COLO668 (cell line): ENCODE measurements around the gene KIF21B.
"Not testable (repeated sequence)": the region's sequence is repeated elsewhere in the genome, so short reads cannot be mapped to it uniquely, and the experiment has no call there.

ENCODE experiments used
- DNase-seq: peaks from one replicate; lab custom pipeline; 2025; ENCODE audit not compliant: unreplicated experiment; lab: John Stamatoyannopoulos, UW

The KIF21B gene

DNA sequence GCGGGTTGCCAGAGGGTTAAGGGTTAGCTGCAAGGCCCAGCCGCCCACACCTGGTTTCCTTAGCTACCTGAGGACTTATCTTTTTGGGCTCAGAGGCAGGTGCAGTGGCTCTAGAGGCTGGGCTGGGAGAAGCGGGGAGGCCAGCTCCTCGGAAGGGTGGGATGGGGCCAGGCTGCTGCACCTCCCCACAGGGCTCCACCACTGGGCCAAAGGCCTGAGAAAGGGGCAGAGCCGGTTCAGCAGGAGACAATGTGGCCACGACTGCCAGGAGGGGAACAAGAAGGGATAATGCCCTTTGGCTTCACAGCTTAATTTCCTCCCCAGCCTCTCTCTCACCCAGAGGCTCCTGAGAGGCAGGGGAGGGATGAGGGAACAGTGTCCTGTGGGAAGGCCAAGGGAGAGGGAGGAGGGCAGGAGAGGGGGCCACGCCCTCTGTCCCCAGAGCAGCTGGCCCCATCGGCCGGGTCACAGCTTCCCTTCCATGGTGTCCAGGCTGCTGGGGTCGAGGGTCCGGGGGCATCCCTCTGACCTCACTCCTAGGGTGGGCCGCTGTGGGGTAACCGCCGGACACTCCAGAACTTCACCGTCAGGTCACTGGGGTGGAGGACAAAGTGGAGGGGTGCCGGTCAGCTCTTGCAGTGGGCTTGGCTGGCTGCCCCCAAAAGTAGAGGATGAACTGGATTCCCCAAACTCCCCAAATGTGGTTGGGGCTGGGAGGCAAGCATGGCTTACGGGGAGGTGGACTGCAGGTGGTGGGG, 50.4 kb downstream of the KIF21B start:
- no peak for DNase-seq

DNA sequence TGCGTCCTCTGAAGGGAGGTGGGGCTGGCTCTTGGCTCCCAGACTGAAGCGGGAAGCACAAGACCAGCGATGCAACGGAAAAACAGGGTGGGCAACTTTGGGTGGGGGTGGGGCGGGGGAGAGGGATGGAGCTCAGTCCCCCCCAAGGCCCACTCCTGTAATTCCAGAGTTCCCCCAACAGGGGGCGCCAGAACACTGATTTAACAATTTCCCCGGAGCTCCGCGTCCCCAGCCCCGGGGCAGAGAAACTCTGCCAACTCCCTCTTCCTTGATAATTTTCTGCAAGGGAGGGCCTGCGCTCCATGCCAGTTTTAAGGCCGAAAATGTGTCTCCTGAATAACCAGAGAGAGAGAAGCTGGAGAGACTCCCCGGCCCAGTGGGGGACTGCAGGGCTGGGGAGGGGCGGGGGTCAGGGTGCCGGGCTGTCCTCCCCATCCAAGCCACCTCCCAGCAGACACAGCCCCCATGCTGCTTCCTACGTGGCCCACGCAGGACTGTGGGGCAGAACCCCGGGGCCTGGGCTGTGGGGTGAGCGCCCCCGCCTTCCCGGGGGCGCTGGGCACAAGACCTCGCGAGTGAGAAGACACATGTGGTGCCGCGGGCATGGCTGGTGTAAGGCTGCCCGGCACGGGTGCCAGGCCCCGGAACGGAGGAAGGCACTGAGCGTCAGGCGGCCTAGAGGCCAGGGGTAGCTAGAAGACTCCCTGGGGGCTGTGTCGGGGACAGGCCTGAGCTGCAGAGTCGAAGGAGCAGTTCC, 51.4 kb downstream of the KIF21B start:
- peak; percentile 63 for DNase-seq

DNA sequence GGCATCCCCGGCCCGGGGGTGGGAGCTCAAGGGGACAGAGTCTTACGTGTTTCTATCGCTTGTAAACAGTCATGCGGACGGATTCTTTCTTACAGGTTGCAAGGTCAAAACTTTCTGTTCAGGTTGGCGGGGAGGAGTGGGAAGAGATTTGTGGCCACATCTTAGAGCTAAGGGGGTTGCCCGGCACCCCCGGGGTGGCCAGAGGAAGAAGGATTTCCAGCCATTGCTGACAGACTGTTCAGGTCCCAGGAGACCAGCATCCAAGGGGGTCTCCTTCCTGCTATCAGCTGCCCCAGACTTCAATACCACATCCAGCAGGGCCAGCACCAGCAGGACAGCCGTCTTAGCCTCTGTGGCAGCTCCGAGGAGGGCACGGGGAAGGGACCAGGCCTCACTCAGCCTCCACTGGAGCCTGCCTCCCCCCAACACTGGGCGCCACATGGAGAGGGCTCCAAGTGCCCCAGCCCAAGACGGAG, 52.0 kb downstream of the KIF21B start:
- no peak for DNase-seq

DNA sequence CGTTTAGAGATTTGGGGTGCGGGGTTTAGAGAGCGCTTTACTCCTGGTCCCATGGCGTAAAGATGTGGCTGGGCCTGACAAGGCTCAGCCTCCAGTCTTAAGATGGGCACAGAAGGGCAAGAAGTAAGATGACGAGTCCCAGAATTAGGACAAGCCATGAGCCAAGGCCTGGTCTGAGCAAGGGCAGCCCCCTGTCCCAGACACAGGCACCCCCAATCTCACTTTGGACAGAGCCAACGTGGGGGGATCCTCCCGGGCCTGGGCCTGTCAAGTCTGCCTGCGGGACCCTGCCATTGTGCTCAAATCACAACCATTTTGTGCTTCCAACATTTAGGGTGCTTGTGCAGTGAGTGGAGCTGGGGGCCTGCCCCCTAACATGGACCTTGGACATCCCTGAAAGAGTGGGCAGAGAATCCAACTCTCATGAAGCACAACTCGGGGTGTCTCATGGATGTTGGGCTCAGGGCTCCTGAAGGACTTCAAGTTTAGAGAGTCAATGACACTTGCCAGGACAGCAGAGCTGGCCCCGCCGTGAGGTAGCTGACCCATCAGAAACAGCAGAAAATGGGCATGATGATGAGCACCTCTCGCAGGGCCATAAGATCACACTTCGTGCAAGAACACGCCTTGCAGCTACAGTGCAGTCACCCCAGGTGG, 52.6 kb downstream of the KIF21B start:
- no peak for DNase-seq

DNA sequence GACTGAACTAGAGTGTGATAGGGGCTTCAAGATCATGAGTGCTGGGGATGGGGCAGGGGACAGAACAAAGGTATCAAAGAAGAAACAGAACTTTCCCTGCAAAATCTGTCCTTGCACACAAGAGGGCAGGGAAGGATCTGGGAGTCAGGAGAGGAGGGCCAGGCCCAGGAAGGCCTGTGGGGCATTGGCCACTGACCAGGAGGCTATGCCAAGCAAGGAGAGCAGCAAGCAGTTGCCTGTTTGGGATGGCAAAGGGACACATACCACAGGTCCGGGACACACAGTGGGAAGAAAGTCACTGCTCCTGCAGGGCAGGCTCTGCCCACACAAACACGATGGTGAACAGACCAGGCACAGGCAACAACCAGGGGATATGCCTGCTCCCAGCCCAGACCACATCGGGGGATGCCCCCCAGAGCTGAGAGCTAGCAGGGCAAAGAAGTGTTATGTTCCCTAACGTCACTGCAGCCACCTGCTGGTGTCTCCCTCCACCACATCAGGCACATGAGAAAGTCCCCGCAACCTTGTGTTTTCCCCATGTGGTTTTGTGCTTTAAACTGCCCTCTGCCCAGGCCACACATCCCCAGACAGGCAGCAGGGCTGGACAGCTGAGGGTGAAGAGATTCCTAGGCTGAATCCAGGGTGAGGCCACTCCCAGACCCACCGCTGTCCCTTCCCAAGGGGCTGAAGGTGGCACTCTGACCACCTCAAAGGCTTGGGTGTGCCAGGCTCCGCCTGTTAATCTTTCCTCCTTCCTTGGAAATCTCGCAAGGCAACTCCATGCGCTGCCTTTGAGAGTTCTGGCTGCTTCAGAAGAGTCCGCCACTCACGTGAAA, 53.6 kb downstream of the KIF21B start:
- DNase-seq: no peak

DNA sequence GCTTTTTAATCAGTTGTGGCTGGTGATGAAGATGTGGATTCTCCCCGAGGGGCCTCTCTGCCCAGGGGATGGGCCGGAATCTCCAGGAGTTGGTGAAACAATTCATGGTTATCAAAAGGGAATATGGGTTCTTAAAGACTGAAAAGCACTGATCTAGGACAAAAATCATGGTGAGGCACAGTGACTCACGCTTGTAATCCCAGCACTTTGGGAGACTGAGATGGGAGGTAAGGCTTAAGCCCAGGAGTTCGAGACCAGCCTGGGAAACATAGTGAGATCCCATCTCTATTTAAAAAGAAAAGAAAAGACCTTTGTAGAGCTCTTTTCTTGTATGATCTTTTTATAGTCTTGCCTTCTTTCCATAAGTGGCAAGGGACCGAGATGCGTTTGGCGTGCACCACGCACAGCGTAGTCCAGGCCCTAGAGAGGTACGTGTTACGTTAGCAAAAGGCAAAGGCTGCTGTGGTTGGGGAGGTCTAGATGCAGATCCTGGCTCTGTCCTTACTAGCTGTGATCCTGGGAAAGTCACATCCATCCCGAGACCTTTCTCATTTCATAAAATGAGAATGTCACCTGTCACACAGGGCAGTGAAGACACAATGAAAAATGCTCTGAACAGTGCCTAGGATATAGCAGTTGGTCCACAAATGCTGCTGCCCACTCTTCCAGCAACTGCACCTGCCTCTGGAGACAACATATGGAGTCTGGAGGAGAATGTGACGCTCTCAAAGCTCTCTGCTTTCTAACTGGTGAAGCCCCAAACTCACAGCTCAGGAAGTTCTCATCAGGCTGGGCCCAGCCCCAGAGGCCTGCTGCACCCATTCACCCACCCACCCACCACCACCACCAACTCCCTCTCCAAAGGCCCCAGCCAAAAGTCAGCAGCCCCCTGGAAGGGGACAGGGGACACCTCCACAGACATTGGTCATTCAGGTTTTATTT, 54.8 kb downstream of the KIF21B start:
- DNase-seq: no peak

DNA sequence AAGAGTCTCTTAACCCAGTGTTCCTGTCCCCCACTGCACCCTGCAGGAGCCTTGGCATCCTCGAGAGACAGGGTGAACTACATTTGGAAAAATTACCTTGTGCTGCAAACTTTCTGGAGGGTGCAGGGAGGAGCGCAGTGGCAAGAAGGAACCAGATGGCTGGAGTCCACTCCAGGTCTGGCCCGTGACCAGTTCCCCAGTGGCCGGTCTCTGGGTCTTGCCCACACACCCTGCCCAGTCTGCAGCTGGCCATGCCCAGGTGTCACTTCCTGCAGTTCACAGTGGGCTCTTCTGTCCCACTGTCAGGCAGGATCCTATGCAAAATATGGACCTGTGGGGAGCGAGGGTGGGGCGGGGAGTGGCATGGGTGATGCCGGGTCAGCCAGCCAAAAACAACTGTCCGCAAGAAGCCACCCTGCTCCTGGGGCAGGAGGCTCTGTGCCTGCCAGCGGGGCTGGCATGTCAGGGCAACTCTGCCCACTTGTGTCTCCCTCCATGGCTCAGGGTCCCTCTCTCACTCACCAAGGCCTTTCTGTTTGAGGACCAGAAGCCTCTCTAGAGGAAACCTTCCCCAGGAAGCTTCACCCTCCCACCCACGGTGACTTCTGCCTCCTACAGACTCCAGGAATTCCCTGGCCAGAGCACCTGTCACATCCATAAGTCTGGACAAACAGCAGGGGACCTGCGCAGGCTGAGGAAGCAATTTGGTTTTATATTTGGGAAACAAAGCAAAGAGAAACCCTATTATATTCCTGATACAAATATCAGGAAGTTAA, 55.6 kb downstream of the KIF21B start:
- DNase-seq: no peak

DNA sequence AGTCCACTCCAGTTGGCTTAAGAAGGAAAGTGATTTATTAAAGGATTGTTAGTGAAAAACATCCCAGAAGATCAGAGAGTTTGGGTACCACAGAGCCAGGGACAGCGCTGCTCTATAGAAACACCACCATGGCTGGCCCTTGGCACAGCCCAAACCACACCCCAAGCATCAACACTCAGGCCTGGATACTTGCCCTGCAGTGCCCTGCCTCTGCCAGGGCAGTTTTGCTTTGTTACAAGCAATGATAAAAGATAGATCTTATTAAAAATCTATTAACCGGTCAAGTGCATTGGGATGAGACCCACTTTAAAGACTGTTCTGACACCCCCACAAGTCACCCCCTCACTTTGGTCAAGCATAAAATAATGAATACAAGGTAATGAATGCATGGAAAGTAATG, 56.6 kb downstream of the KIF21B start:
- DNase-seq: no peak

DNA sequence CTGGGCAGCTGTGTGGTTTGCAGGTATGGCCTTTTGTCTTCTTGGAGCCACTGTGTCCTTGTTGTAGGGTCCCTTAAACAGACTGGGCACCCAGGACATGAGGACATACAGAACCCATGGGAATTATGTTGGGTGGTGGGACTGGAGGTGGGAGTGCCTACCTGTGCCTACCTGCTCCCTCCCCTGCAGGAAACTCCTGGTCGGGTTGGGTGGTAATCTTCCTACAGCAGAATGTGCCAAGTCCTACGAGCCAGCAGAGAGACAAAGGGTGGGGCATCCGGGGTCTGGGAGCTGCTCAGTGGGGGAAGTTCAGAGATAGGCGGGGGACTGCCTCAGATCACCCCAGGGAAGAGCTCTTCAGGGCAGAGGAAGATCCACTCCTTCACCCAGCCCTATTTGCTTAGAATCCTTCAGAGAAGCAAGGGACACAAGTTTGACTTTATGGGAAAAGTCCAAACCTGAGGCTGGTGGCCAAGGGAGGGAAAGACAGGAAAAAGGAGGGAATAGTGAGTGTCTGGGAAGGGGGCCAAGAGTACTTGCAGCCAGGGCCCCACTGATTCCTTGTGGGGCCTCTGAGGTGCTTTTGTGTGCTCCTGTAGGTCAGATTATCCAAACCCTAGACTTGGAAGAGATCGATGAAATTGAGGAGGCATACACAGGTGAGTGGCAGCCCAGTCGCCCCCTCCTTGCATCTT, 58.3 kb downstream of the KIF21B start:
- DNase-seq: no peak

DNA sequence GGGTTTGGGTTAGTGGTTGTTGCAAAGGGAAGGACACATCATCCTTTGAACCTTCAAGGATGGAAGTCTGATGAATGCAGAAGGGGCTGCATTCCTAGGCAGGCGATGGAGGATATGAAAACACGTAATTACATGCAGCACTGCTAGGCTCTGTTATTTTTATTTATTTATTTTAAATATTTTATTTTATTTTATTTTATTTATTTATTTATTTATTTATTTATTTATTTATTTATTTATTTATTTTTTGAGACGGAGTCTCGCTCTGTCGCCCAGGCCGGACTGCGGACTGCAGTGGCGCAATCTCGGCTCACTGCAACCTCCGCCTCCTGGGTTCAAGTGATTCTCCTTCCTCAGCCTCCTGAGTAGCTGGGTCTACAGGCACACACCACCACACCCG, 59.6 kb downstream of the KIF21B start:
- DNase-seq: not testable (repeated sequence)

DNA sequence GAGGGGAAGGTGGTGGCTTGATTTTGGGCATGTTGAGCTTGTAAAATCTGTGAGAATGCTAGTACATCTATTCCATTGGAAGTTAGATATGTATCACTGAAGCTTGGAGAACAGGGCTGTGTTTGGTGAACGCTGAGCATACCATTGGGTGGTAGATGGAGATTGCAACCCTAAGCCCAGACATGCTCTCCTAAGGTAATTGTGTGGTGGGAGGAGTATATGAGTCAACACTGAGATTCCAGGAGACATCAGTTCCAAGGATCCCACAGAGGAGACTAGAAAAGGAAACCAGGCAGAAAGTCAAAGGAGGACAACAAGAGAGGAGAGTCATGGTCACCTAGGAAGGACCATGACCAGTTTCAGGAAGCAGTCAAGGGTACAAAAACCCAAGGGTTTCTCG, 60.4 kb downstream of the KIF21B start:
- DNase-seq: no peak

DNA sequence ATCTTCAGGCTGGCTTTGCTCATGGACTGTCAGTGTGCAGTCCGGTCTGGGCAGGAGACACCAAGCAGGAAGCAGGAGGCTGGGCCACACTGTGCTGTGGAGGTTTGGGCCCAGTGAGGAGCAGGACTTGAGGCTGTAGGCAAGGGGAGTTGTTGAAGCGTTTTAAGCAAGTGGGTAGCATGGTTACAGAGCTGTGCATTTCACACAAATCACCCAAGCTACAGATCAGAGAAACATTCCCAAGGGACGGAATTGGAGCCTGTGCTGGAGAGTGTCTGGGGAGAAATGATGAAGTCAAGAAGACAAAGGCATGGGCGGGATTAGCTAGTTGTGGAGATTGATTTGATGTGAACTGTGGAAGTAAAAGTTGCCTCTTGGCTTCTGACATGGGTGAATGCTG, 60.9 kb downstream of the KIF21B start:
- DNase-seq: no peak

DNA sequence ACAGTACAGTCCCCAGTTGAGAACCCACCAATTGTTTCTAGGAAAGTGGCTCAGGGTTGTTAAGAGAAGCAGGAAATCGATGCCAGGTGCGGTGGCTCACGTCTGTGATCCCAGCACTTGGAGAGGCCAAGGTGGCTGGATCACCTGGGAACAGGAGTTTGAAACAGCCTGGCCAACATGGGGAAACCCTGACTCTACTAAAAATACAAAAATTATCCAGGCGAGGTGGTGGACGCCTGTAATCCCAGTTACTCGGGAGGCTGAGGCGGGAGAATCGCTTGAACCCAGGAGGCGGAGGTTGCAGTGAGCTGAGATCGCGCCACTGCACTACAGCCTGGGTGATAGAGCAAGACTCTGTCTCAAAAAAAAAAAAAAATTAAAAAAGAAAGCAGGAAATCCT, 61.4 kb downstream of the KIF21B start:
- DNase-seq: not testable (repeated sequence)

DNA sequence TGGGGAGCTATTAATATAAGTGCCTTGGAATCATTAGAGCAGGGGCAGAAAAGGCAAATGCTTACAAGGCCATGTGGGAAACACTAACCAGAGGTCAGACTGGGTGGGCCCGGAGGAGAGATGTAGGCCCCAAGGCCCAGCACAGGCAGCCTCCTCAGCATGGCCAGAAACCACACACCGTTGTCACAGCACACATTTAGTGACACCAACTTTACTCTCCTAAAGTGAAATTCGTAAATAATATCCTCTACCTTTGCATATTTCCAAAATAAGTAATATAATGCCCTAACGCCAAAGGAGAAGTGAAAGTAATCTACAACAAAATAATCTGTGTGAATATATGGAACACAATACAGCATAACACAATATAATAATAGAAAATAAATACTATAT, 62.6 kb downstream of the KIF21B start:
- no peak for DNase-seq

DNA sequence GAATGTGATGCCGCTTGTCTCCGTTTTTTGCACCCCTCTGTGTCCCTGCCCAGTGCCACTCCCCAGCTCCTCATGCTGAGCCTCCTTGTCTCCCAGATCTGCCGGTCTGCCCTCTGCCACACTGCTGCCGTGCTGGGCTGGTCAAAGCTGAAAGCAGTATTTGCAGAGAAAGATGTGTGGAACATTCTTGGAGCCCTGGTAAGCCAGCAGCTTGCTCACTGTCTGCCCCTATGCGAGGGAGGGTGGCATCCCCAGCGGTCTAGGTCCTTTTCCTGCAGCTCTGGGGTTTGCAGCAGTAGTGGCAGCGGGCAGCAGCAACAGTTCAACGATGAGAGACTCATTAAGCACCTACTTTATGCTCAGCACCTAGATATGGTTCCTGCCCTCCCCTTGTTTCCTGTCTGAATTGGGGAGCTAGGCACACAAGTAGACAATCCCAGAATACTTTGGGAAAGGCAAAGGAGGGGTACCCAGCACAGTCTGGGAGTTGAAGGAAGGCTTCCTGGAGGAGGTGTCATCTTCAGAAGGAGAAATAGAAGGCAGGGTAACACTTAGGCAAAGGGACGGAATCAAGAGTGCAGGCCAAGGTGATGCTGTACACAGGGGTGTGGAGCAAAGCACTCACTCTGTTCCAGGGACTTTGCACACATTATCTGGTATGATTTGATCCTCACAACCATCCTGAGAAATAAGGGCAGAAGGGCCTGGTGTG, 63.1 kb downstream of the KIF21B start:
- no peak for DNase-seq

DNA sequence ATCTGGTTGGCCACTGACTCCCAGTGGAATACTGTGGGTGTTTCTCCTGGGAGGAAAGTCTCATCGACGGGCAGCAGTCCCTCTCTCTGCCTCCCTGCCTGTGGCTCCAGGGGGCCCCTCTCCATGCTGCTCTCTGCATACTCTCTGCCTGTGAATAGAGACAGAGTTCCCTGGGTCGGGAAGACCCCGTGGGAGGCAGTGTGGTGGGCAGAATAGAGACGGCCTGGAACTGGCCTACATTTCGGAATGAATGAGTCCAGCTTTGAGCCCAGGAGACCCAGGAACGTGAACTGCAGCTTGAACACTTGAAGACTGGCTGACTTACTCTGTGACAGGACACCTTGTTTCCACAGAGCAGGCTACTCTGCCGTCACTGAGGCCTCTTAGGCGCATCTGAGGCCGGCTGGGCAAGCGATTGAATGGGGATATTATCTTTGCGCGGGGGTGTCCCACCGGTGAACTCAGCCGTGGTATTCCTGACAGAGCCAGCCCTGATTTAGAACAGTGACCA, 64.0 kb downstream of the KIF21B start:
- DNase-seq: no peak

DNA sequence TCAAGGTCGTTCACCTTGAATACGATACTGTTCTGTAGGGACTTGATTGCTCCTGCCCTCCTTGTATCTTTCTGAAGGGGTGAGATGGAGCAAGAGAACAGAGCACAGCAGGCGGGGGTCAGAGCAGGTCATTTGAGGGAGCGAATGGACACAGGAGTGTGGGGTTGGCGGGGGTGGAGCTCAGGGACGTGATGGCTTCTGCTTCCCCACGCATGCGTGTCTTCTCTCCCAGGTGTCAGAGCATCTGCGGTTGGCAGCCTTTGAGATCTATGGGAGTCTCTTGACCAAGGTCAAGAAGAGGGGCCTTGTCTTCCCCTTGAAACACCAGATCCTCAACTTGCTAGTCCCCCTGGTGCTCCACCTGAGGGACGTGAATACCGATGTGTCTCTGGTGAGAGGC, 64.9 kb downstream of the KIF21B start:
- DNase-seq: no peak

DNA sequence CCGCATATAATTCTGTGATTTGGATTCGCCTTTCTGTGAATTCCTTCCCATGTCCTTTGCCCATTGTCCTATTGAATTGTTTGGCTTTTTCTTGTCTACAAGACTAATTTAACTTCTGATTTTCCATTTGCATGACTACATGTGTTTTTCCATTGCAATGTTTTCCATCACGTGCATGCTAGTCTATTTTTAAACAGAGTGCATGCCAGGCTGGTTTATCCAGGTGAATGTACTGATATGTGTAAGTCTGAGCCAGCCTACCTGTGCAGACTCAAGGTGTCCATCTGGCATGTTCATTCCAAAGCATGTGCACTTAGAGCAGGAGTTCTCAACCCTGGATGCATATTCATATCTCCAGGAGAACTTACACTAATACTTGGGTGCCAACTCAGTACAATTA, 69.1 kb downstream of the KIF21B start:
- DNase-seq: no peak
